Measurements from ENCODE around the gene PLAC9.

DNA sequence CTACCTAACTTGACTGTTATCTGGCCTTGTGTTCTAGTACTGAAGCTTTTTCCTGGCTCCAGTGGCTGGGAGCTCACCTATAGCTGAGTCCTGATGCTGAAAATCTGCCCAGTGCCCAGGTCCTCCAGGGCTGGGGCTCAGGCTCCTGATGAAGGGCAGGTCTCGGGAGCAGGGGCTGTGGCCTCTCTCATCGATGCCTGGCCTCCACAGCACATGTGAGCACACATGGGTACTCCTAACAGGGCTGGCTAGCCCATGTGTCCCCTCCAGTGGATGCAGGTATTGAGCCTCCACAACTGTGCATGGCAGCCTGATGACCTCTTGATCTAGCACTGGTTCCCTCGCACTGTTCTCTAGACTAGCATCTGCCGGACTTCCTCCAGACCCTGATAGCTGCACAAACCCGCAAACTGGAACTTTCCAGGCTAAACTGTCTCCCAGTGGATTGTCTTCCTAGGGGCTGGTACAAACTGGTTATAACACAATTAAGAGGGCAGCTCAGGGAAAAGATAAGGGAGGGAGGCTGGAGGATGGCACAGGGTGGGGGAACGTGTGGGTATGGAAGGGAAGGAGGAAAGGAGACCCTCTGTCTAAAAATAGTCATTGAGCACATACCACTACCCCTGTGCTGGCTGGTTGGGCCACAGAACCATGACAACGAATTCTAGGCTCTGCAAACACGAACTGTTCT lies 35.1 kb downstream of the PLAC9 start:
- TF ChIP-seq POLR2A (IDR thresholded peaks at IDR 0.05) (no peak), CTCF (IDR thresholded peaks at IDR 0.05) (no peak)

Measured in lower leg skin (tissue), 3 donors.